HG03442 (cell line): ENCODE results near the gene PSMA7.
A peak's percentile ranks its signal among the peaks of the same experiment; 100 is the strongest.

Experiments used
- ATAC-seq: cut with Tn5 transposase; IDR thresholded peaks from one replicate; pipeline ENCODE4 v1.9.1; 2021; ENCODE audit warnings: mild to moderate bottlenecking, moderate library complexity; ENCODE audit not compliant: unreplicated experiment

Gene PSMA7

GRCh38 chr20:62172666-62173065 lies 29.5 kb upstream of the PSMA7 start:
- ATAC-seq: no peak

GRCh38 chr20:62171245-62171644 lies 28.1 kb upstream of the PSMA7 start:
- no peak for ATAC-seq

GRCh38 chr20:62170536-62170935 lies 27.3 kb upstream of the PSMA7 start:
- ATAC-seq: no peak

- ATAC-seq: no peak
These were observed 25.8 kb upstream of the PSMA7 start for GRCh38 chr20:62168890-62169435.

- no peak for ATAC-seq
These were observed 24.9 kb upstream of the PSMA7 start for GRCh38 chr20:62168061-62168460.

GRCh38 chr20:62167474-62167873 lies 24.3 kb upstream of the PSMA7 start:
- ATAC-seq: no peak

- no peak for ATAC-seq
These were observed 22.7 kb upstream of the PSMA7 start for GRCh38 chr20:62165762-62166399.

GRCh38 chr20:62164879-62165761 lies 21.9 kb upstream of the PSMA7 start:
- no peak for ATAC-seq

GRCh38 chr20:62163986-62164762 lies 21.0 kb upstream of the PSMA7 start:
- ATAC-seq: no peak

- ATAC-seq: no peak
These were observed 20.3 kb upstream of the PSMA7 start for GRCh38 chr20:62163485-62163865.

GRCh38 chr20:62162765-62163484 lies 19.7 kb upstream of the PSMA7 start:
- ATAC-seq: no peak

GRCh38 chr20:62161347-62161746 lies 18.2 kb upstream of the PSMA7 start:
- ATAC-seq: no peak

GRCh38 chr20:62160876-62161275 lies 17.7 kb upstream of the PSMA7 start:
- no peak for ATAC-seq

GRCh38 chr20:62160253-62160652 lies 17.1 kb upstream of the PSMA7 start:
- no peak for ATAC-seq

- ATAC-seq: peak; percentile 71
These were observed 16.6 kb upstream of the PSMA7 start for GRCh38 chr20:62159839-62160238.

GRCh38 chr20:62159052-62159451 lies 15.9 kb upstream of the PSMA7 start:
- ATAC-seq: no peak

GRCh38 chr20:62158541-62158940 lies 15.3 kb upstream of the PSMA7 start:
- ATAC-seq: no peak

GRCh38 chr20:62158088-62158400 lies 14.8 kb upstream of the PSMA7 start:
- ATAC-seq: no peak

- ATAC-seq: no peak
These were observed 14.3 kb upstream of the PSMA7 start for GRCh38 chr20:62157387-62158087.
